K562 (cell line): ENCODE results near the gene GTSE1. TPM values are rescaled to one million over a fixed set of nuclear protein-coding genes. Genes with fewer than 3 reads are reported as not detected.

Source experiments
- NCOA1 ChIP-seq: fragments of 450-650 bp; IDR thresholded peaks from 2 replicates; pipeline ENCODE4 v1.6.1; 2016; ENCODE audit warnings: low read depth
- SIN3A ChIP-seq, 2 experiments: fragments of 150-350 bp in 1 of 2; IDR thresholded peaks; 2 replicates each; pipeline ENCODE4 v1.6.1; 2011 to 2016; ENCODE audit warnings: borderline replicate concordance in 2 of 2, low read depth in 2 of 2, low read length in 2 of 2, mild to moderate bottlenecking in 2 of 2, moderate library complexity in 2 of 2; ENCODE audit not compliant: control insufficient read depth in 1 of 2
- SMARCC2 ChIP-seq: fragments of 450-650 bp; IDR thresholded peaks from 2 replicates; pipeline ENCODE4 v1.6.1; 2017; ENCODE audit warnings: antibody characterized with exemption, moderate library complexity, mild to moderate bottlenecking, low read depth
- ZNF124 ChIP-seq: sonication (generic); formaldehyde crosslinking; IDR thresholded peaks from 2 replicates; pipeline ENCODE4 v1.8.1; 2022; ENCODE audit warnings: missing genetic modification reagents
- polyA plus RNA-seq, 8 experiments: library from polyadenylated mRNA; depleted of rRNA in 4 of 8; stranded (reverse) in 5 of 8; unstranded in 3 of 8; fragments of >200 nt; fragmentation: Nextera tagmentation in 2 of 8; fragmentation: Illumina TruSeq in 1 of 8; extraction: Ambion mirVana in 2 of 8; extraction: Trizol in 1 of 8; gene quantifications; 2 replicates each; pipeline versions ENCODE4 v1.2.1 to v1.2.3, GENCODE V29; 2011 to 2014; ENCODE audit warnings: inconsistent platforms in 1 of 8, missing spikeins in 1 of 8
- total RNA-seq, 7 experiments: library from RNA; depleted of rRNA in 6 of 7; stranded (reverse); fragments of >200 nt in 6 of 7; fragmentation: Illumina TruSeq in 2 of 7; extraction: Trizol in 2 of 7; gene quantifications; 2 replicates each; pipeline versions ENCODE4 v1.2.1 to v1.2.3, GENCODE V29; 2011 to 2021; ENCODE audit warnings: low replicate concordance in 1 of 7
- TF ChIP-seq, protein P1 (sequence below): conservative IDR thresholded peaks from 2 replicates; pipeline ENCODE4 v1.6.1; 2011; ENCODE audit warnings: low read depth, mild to moderate bottlenecking, low read length; ENCODE audit not compliant: control insufficient read depth
- TF ChIP-seq, protein P2 (sequence below): sonication (generic); formaldehyde crosslinking; IDR thresholded peaks from 2 replicates; pipeline ENCODE4 v1.4.0; 2020; ENCODE audit warnings: mild to moderate bottlenecking, missing genetic modification reagents
- TF ChIP-seq, protein P3 (sequence below): fragments of 450-650 bp; IDR thresholded peaks from 2 replicates; pipeline ENCODE4 v1.6.1; 2016
- TF ChIP-seq, protein P4 (sequence below), 2 experiments: fragments of 450-650 bp in 1 of 2; sonication (generic) in 1 of 2; formaldehyde crosslinking in 1 of 2; IDR thresholded peaks; 2 replicates each; pipeline versions ENCODE4 v1.7.1 to v1.9.0; 2016 to 2022; ENCODE audit warnings: inconsistent platforms in 1 of 2, mild to moderate bottlenecking in 1 of 2, missing genetic modification reagents in 1 of 2
- TF ChIP-seq, protein P5 (sequence below): sonication (generic); formaldehyde crosslinking; IDR thresholded peaks from 2 replicates; pipeline ENCODE4 v1.8.0; 2022; ENCODE audit warnings: missing genetic modification reagents, mild to moderate bottlenecking, moderate library complexity, borderline replicate concordance

Gene GTSE1
- total and polyA plus RNA-seq, 9 of the 15 experiments (the other 6 are each of a cell fraction or from before 2014, with no cell fraction given) = 2.5 to 22.5 (median 12.9) TPM

DNA sequence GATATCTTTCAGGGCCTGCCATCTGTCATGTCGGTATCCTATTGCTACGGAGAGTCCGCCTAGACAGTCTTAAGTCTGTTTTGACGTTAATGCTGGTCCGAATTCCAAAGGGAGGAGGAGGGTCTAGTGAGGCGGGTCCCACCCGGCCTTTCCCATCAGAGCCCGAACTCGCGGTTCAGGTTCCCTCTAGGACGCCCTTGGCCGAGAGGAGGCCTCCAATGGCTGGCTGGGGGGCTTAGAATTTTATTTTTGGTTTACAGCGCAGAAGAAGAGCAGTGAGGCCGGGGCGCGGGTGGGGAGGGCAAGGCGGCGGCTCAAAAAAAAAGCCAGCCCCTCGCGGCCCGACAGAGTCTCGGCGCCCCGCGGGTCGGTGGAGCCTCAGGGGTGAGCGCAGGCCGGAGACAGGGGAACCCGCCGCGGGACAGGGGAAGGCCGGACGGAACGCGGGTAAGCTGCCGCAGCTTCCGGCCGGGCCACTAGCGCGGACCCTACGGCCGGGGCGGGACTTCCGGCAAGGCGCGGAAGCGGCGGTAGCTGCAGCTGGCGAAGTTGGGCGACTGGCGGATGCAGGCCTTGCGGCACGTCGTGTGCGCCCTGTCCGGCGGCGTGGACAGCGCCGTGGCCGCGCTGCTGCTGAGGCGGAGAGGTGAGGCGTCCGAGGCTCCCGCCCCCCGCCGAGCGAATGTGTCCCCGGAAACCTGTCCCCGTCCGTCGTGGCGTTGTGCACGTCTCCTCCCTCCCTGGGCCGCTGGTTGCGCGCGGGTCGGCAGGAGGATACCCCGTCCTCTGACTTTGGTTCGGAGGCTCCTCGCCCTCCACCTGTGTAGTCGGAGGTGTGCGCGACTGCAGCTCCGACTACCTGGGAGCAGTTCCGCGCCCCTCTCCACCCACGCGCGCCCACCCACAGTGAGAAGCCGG is 38.8 kb downstream of the GTSE1 start, which contains the start of gene TRMU (continued):
- TF ChIP-seq, protein P1, sequence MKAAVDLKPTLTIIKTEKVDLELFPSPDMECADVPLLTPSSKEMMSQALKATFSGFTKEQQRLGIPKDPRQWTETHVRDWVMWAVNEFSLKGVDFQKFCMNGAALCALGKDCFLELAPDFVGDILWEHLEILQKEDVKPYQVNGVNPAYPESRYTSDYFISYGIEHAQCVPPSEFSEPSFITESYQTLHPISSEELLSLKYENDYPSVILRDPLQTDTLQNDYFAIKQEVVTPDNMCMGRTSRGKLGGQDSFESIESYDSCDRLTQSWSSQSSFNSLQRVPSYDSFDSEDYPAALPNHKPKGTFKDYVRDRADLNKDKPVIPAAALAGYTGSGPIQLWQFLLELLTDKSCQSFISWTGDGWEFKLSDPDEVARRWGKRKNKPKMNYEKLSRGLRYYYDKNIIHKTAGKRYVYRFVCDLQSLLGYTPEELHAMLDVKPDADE = peak; percentile 53
- peak; percentile 91 for TF ChIP-seq NCOA1
- peak; percentile 72 to 89; a peak in 3 of 4 replicates for TF ChIP-seq SIN3A (IDR thresholded peaks at IDR 0.05; ENCODE audit: borderline replicate concordance in 2 of 2, control insufficient read depth in 1 of 2, low read depth in 2 of 2, low read length in 2 of 2)
- TF ChIP-seq, protein P2, sequence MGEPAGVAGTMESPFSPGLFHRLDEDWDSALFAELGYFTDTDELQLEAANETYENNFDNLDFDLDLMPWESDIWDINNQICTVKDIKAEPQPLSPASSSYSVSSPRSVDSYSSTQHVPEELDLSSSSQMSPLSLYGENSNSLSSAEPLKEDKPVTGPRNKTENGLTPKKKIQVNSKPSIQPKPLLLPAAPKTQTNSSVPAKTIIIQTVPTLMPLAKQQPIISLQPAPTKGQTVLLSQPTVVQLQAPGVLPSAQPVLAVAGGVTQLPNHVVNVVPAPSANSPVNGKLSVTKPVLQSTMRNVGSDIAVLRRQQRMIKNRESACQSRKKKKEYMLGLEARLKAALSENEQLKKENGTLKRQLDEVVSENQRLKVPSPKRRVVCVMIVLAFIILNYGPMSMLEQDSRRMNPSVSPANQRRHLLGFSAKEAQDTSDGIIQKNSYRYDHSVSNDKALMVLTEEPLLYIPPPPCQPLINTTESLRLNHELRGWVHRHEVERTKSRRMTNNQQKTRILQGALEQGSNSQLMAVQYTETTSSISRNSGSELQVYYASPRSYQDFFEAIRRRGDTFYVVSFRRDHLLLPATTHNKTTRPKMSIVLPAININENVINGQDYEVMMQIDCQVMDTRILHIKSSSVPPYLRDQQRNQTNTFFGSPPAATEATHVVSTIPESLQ = peak; percentile 68; the same call in 1 of the 2 replicates
- TF ChIP-seq, protein P3, sequence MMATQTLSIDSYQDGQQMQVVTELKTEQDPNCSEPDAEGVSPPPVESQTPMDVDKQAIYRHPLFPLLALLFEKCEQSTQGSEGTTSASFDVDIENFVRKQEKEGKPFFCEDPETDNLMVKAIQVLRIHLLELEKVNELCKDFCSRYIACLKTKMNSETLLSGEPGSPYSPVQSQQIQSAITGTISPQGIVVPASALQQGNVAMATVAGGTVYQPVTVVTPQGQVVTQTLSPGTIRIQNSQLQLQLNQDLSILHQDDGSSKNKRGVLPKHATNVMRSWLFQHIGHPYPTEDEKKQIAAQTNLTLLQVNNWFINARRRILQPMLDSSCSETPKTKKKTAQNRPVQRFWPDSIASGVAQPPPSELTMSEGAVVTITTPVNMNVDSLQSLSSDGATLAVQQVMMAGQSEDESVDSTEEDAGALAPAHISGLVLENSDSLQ = peak; percentile 52
- TF ChIP-seq, protein P4, sequence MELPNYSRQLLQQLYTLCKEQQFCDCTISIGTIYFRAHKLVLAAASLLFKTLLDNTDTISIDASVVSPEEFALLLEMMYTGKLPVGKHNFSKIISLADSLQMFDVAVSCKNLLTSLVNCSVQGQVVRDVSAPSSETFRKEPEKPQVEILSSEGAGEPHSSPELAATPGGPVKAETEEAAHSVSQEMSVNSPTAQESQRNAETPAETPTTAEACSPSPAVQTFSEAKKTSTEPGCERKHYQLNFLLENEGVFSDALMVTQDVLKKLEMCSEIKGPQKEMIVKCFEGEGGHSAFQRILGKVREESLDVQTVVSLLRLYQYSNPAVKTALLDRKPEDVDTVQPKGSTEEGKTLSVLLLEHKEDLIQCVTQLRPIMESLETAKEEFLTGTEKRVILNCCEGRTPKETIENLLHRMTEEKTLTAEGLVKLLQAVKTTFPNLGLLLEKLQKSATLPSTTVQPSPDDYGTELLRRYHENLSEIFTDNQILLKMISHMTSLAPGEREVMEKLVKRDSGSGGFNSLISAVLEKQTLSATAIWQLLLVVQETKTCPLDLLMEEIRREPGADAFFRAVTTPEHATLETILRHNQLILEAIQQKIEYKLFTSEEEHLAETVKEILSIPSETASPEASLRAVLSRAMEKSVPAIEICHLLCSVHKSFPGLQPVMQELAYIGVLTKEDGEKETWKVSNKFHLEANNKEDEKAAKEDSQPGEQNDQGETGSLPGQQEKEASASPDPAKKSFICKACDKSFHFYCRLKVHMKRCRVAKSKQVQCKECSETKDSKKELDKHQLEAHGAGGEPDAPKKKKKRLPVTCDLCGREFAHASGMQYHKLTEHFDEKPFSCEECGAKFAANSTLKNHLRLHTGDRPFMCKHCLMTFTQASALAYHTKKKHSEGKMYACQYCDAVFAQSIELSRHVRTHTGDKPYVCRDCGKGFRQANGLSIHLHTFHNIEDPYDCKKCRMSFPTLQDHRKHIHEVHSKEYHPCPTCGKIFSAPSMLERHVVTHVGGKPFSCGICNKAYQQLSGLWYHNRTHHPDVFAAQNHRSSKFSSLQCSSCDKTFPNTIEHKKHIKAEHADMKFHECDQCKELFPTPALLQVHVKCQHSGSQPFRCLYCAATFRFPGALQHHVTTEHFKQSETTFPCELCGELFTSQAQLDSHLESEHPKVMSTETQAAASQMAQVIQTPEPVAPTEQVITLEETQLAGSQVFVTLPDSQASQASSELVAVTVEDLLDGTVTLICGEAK (IDR thresholded peaks at IDR 0.05) = peak; percentile 99
- TF ChIP-seq, protein P4 (CRISPR knock-in tag; IDR thresholded peaks at IDR 0.05) = no peak
- TF ChIP-seq ZNF124 (CRISPR knock-in tag) = no peak
- no peak for TF ChIP-seq SMARCC2
- TF ChIP-seq, protein P5, sequence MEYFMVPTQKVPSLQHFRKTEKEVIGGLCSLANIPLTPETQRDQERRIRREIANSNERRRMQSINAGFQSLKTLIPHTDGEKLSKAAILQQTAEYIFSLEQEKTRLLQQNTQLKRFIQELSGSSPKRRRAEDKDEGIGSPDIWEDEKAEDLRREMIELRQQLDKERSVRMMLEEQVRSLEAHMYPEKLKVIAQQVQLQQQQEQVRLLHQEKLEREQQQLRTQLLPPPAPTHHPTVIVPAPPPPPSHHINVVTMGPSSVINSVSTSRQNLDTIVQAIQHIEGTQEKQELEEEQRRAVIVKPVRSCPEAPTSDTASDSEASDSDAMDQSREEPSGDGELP = peak; percentile 94
